Rectal smooth muscle tissue (tissue), 1 donor: ENCODE measurements around the gene TSHZ2.
"Not testable (repeated sequence)": the region's sequence is repeated elsewhere in the genome, so short reads cannot be mapped to it uniquely, and the experiment has no call there.

Source experiments
- H3K27ac ChIP-seq: one replicate; pipeline ENCODE4 v1.7.0; 2013; ENCODE audit warnings: low read depth, low read length, inconsistent platforms
- H3K27me3 ChIP-seq: one replicate; pipeline ENCODE4 v1.7.0; 2013; ENCODE audit warnings: low read length; ENCODE audit not compliant: control insufficient read depth, insufficient read depth
- H3K36me3 ChIP-seq: one replicate; pipeline ENCODE4 v1.7.0; 2013; ENCODE audit warnings: low read length; ENCODE audit not compliant: control insufficient read depth, insufficient read depth
- H3K4me1 ChIP-seq: one replicate; pipeline ENCODE4 v1.7.0; 2013; ENCODE audit warnings: low read length; ENCODE audit not compliant: control insufficient read depth, insufficient read depth
- H3K4me3 ChIP-seq: one replicate; pipeline ENCODE4 v1.7.0; 2013; ENCODE audit warnings: low read length
- H3K9ac ChIP-seq: one replicate; pipeline ENCODE4 v1.7.0; 2013; ENCODE audit warnings: low read length

The TSHZ2 gene

GRCh38 chr20:52945268-52945667, 26.9 kb upstream of the TSHZ2 start:
- Histone ChIP-seq H3K4me1 (no peaks in the 10 kb centered on the region), H3K4me3 (no peak overlapping the region), H3K27me3 (no peaks in the 10 kb centered on the region), H3K27ac (no peak overlapping the region), H3K36me3 (no peaks in the 10 kb centered on the region), H3K9ac (no peak overlapping the region)

GRCh38 chr20:52945862-52946522, 26.2 kb upstream of the TSHZ2 start:
- Histone ChIP-seq H3K36me3 (no peaks in the 10 kb centered on the region), H3K27ac (no peak overlapping the region), H3K9ac (no peak overlapping the region), H3K4me3 (no peak overlapping the region), H3K27me3 (no peaks in the 10 kb centered on the region), H3K4me1 (no peaks in the 10 kb centered on the region)

GRCh38 chr20:52948491-52948890, 23.7 kb upstream of the TSHZ2 start:
- H3K27me3 ChIP-seq = no peaks in the 10 kb centered on the region
- H3K4me3 ChIP-seq = no peak overlapping the region
- H3K4me1 ChIP-seq = no peaks in the 10 kb centered on the region
- H3K27ac ChIP-seq = no peak overlapping the region
- no peak overlapping the region for H3K9ac ChIP-seq
- no peaks in the 10 kb centered on the region for H3K36me3 ChIP-seq

GRCh38 chr20:52953020-52953419, 19.1 kb upstream of the TSHZ2 start:
- Histone ChIP-seq H3K36me3 (no peaks in the 10 kb centered on the region), H3K4me1 (no peaks in the 10 kb centered on the region), H3K9ac (no peak overlapping the region), H3K27ac (no peak overlapping the region), H3K27me3 (no peaks in the 10 kb centered on the region), H3K4me3 (no peak overlapping the region)

GRCh38 chr20:52954849-52955248, 17.3 kb upstream of the TSHZ2 start:
- no peak overlapping the region for H3K4me3 ChIP-seq
- no peak overlapping the region for H3K27ac ChIP-seq
- no peak overlapping the region for H3K9ac ChIP-seq
- no peaks in the 10 kb centered on the region for H3K27me3 ChIP-seq
- no peaks in the 10 kb centered on the region for H3K4me1 ChIP-seq
- H3K36me3 ChIP-seq = no peaks in the 10 kb centered on the region

- Histone ChIP-seq H3K27me3 (no peaks in the 10 kb centered on the region), H3K9ac (no peak overlapping the region), H3K36me3 (no peaks in the 10 kb centered on the region), H3K4me1 (no peaks in the 10 kb centered on the region), H3K27ac (no peak overlapping the region), H3K4me3 (no peak overlapping the region)
Measured at GRCh38 chr20:52958211-52958610, 13.9 kb upstream of the TSHZ2 start.

- H3K4me1 ChIP-seq = no peaks in the 10 kb centered on the region
- no peaks in the 10 kb centered on the region for H3K36me3 ChIP-seq
- no peak overlapping the region for H3K27ac ChIP-seq
- no peak overlapping the region for H3K9ac ChIP-seq
- H3K27me3 ChIP-seq = no peaks in the 10 kb centered on the region
- no peak overlapping the region for H3K4me3 ChIP-seq
Measured at GRCh38 chr20:52959125-52959524, 13.0 kb upstream of the TSHZ2 start.

- H3K4me3 ChIP-seq = no peak overlapping the region
- H3K36me3 ChIP-seq = no peaks in the 10 kb centered on the region
- H3K27ac ChIP-seq = no peak overlapping the region
- H3K27me3 ChIP-seq = no peaks in the 10 kb centered on the region
- no peak overlapping the region for H3K9ac ChIP-seq
- H3K4me1 ChIP-seq = no peaks in the 10 kb centered on the region
Measured at GRCh38 chr20:52962183-52962582, 10.0 kb upstream of the TSHZ2 start.

GRCh38 chr20:52963131-52963530, 9.0 kb upstream of the TSHZ2 start:
- Histone ChIP-seq H3K36me3 (no peaks in the 10 kb centered on the region), H3K27me3 (no peaks in the 10 kb centered on the region), H3K4me3 (no peak overlapping the region), H3K27ac (no peak overlapping the region), H3K9ac (no peak overlapping the region), H3K4me1 (no peaks in the 10 kb centered on the region)

- Histone ChIP-seq H3K9ac (no peak overlapping the region), H3K4me3 (no peak overlapping the region), H3K36me3 (no peaks in the 10 kb centered on the region), H3K27me3 (no peaks in the 10 kb centered on the region), H3K27ac (no peak overlapping the region), H3K4me1 (no peaks in the 10 kb centered on the region)
Measured at GRCh38 chr20:52964131-52964530, 8.0 kb upstream of the TSHZ2 start.

- Histone ChIP-seq H3K4me1 (no peaks in the 10 kb centered on the region), H3K27me3 (no peaks in the 10 kb centered on the region), H3K36me3 (no peaks in the 10 kb centered on the region), H3K27ac (no peak overlapping the region), H3K9ac (no peak overlapping the region), H3K4me3 (no peak overlapping the region)
Measured at GRCh38 chr20:52965380-52965779, 6.8 kb upstream of the TSHZ2 start.

GRCh38 chr20:52965819-52966218, 6.3 kb upstream of the TSHZ2 start:
- no peaks in the 10 kb centered on the region for H3K27me3 ChIP-seq

GRCh38 chr20:52966543-52966942, 5.6 kb upstream of the TSHZ2 start:
- not testable (repeated sequence) for H3K27me3 ChIP-seq, H3K4me3 ChIP-seq, H3K4me1 ChIP-seq, H3K27ac ChIP-seq, H3K9ac ChIP-seq, H3K36me3 ChIP-seq

More at GRCh38 chr20:52965819-52966218, 6.3 kb upstream of the TSHZ2 start:
- Histone ChIP-seq H3K36me3 (no peaks in the 10 kb centered on the region), H3K4me1 (no peaks in the 10 kb centered on the region), H3K27ac (no peak overlapping the region), H3K4me3 (no peak overlapping the region), H3K9ac (no peak overlapping the region)
